Activated CD4-positive, alpha-beta T cell treated with anti-CD3 and anti-CD28 coated beads, Interleukin-2, amount 50 U/mL, for 1 hour (primary cell): ENCODE results near the gene SV2C.
"Not testable (repeated sequence)": the region's sequence is repeated elsewhere in the genome, so short reads cannot be mapped to it uniquely, and the experiment has no call there.

Source experiments
- DNase-seq: peaks from one replicate; pipeline ENCODE4 v3.0.0-alpha.2; 2020

The SV2C gene

DNA sequence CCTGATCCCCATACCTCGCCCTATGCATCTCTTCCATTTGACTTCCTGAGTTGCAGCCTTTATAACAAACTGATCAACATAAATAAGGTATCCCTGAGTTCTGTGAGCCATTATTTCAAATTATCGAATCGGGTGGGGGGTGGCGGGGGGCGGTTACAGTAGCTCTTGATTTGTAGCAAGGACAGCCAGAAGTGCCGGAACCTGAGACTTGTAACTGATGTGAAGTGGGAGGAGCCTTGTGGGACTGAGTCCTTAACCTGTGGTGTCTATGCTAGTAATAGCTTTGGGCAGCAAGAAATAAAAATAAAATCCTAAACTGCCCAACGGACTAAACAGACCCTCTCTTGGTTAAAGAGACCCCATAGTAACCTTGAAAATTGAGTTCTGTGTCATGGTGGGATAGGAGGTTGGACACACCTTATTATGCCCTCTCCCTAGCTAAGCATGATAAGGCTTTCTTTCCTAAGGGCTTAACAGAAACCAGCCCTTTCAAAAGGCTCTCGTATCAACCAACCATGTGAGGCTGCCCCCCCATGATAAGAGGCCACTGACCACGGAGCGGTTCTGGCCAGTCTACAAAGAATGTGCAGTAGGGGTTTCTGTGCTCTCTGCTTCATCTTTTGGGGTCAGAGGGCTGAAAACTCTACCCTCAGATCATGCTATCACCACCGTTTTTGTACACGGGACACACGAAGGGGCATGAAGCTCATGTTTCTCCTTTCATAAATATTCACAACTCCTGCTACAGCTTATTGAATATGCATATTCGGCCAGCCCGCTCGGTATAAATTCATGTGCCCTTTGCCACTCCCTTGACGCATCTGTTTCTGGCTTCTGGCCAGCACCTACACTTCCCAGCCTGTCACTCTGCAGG is 280.4 kb downstream of the SV2C start:
- DNase-seq, result no peak

DNA sequence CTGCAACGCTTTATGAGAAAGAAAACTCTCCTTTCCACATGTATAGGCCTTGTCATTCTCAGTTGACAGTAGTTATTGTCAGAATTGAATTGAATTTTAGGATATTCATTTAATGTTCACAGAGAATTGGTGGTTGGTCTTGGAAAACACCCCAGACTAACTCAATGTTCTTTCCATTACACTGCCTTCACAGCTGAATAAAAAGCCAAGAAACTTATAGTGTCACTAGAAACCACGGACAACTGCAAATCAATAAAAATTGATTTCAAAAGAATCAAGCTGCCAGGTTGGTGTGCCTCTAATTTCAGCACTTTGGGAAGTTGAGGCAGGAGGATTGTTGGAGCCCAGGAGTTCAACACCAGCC is 281.0 kb downstream of the SV2C start:
- no peak for DNase-seq

DNA sequence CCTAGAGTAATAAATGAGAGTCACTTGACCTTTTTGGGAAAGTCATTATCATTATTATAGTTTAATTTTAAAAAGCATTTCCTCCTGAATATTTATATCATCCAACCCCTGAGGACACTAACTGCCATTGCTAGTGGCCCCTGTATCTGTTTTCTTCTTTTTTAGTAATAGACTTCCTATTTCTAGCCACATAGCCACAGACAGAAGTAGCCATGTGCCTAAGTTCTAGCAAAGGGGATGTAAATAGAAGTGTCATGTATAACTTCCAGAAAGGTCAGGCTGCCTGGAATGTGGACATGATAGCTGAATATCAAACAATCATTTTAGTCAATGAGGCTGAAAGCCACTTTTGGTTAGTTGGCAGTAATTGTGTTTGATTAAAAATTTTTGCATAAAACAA is 282.4 kb downstream of the SV2C start:
- no peak for DNase-seq

DNA sequence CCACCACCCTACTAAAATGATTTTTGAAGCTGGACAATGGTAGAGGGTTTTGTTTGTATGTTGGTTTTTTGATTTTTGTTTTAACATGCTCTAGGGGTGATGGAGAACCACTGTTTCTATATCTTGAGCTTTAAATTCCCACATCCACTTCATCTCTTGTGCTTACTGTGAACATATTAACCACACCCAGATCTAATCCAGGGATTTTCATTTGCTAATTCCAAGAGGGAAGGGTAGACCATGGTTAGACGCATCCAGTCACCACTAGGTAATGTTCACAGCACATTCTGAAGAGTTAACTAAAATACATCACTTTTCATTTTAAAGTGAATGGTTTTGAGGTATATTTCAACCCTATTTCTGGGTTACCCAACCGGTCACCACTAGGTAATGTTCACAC is 283.4 kb downstream of the SV2C start:
- no peak for DNase-seq

DNA sequence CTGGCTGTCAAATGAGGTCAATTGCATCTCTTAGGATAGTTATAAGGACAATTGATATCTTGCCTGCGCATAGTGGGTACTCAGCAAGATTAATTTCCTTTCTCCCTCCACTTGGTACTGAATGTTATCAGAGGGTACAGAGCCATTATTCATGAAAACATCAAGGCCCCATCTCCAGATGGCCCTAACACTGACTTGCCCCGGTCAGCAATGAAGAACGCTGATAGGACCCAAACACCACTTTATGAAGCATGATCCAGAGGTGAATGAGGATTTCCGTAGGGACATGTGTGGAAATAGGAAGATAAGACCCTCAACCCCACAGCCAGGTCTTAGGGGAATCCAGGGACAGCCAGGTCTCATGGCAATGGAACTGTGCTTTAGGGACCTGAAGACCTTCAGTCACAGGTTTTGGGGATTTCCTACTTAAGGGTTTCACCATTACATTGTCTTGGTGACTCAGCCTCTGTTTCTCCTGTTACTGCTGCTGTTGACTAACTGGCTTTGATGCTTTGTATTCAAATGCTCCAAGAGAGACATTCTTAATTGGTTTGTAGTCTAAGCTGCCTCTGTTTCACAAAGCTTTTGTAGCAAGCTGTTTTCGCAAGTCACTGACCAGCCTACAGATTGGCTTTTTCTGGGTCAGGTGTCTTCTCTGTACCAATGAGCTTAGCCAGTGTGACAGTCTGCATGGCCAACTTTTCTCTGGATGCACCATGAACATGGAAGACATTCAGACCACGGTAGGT is 284.6 kb downstream of the SV2C start:
- no peak for DNase-seq

DNA sequence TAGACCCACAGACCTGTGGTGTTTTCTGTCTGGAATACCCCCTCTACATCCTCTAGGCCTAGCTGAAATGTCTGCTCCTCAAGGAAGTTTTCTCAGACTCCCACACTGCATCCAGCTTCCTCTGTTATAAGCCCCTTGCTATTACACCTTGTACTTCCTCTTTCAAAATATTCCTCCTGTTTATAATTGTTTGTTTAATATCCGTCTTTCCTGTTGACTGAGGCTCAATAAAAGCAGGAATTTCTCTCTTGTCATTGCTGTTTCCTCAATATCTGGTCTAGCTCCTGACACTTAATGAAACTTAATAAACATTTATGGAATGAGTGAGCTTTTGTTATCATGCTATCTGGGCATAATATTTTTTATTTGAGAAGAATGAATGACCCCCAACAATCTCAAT is 285.8 kb downstream of the SV2C start:
- DNase-seq, result no peak

DNA sequence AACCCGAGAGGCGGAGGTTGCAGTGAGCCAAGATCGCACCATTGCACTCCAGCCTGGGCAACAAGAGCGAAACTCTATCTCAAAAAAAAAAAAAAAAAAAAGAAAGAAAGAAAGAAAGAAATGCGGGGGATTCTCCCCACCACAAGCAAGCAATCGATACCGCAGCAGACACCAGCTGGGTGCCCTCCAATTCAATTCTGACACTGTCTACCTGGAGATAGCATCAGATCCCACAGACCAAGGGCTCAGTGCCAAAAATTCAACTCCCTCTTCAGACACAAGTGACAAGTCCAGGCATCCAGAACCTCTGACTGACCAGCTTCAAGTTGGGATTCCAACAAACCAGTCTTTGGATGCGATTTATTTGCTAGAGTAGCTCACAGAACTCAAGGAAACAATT is 286.5 kb downstream of the SV2C start:
- not testable (repeated sequence) for DNase-seq

DNA sequence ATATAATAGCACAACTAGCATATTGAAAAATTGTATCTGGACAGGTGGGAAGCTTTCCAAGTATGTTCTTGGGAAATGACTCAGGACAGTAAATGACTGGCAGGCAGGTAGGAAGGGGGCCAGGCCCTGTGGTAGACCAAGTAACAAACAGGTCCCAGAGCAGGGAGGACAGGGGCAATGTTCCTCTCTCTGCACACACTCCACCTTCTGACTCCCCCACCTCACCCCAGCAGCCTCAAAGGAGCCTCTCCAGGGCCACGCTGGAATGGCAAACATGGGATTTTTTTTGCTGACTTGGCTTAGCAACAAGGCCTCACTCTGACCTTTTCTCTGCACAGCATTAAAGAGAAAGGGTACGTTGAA is 288.8 kb downstream of the SV2C start:
- no peak for DNase-seq

DNA sequence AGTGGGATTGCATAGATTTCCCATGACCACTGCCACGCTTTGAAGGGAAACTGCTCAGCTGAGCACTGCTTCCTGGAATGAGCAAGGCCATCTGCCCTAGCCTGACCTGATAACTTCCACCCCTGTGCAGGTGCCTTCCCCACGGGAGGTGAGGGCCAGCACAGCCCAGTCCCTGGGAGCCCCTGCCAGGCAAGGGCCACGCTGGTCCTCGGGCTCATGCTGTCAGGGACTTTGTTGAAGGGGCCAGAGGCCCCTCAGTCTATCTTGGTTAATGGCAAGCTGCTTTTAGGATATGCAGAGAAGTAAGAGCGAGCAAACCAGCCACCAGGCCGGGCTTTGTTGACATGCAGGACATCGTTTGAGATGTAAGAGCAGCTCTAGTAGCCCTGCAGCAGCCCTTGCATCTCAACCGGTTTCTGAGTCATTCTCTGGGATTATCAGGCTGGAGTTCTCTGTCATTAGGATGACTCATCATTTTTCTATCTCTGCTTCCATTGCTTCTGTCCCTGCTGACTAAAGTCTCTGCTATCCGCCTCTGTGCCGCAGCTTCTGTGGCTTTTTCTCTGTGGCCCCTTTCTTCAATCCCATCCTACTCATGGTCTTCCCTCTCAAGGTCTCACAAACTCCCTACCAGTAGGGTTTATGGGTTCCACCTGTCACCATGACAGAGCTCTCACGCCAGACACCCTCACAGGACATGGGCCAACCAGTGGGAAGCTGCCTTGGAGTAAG is 289.3 kb downstream of the SV2C start:
- no peak for DNase-seq

DNA sequence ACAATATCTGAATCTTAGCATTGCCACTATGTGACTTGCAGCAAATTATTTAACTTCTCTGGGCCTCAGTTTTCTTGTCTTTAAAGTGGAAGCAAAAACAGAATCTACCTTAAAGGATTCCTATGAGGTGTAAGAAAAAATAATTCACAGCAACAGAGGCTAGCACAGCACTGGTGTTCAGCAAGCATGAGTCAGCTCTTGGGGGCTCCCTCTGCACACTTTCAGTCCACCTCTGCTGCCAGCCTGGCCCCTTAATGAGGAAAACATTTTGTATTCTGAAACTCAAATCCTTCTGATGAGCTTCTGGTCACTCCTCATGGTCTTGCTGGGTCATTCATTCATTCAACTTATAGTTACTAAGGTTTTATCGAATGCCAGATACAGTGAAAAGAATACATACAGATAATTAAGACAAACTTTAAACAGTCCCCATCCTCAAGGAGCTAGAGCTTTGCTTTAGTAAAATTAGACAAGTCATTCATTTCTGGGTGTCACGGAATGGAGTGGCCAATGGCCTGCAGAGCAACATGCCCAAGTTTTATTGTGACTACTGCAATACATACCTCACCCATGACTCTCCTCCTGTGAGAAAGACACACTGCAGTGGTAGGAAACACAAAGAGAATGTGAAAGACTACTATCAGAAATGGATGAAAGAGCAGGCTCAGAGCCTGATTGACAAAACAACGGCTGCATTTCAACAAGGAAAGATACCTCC is 293.1 kb downstream of the SV2C start:
- DNase-seq, result no peak

DNA sequence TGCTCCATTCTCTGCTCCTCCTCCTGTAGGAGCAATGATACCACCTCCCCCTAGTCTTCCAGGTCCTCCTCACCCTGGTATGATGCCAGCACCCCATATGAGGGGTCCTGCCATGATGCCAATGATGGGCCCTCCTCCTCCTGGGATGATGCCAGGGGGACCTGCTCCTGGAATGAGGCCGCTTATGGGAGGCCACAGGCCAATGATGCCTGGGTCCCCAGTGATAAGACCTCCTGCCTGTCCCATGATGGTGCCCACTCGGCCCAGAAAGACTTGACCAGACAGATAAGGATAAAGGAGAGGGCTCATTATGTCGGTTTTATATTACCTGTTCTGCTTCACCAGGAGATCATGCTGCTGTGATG is 293.7 kb downstream of the SV2C start:
- DNase-seq, result no peak

DNA sequence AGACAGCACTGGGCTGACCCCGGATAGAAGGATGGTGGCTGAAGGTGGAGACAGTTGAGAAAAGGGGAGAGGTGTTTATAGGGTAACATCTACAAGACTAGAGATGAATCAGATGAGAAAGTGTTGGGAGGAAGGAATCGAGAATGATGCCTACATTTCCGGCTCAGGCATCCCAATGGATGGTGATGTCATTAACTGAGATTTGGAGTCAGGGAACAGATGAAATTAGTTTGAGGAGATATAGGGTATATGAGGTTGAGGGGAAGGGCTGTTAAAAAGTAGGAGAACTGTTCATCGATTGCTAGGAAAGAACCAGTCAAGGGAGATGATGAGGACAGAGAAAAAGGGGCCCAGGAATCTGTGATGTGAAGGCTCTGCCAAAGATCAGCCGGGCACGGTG is 295.2 kb downstream of the SV2C start:
- DNase-seq, result no peak

DNA sequence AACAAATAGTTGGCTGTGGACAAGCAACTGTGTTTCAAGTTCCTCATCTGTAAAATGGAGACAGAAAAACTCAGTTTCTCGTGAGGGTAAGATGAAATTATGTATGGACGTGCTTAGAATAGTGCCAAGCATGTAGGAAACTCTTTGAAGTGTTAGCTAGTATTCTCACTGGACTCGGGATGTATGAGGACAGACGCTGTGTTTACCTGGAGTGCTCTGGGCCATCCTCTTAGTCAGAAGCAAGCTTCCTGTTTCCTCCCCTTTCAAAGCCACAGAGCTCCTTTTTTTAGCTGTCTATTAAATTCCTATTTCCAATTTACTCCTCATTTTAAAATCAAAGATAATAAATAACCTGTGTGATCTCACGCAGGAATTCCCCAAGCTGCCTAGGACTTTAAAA is 296.1 kb downstream of the SV2C start:
- DNase-seq, result no peak

DNA sequence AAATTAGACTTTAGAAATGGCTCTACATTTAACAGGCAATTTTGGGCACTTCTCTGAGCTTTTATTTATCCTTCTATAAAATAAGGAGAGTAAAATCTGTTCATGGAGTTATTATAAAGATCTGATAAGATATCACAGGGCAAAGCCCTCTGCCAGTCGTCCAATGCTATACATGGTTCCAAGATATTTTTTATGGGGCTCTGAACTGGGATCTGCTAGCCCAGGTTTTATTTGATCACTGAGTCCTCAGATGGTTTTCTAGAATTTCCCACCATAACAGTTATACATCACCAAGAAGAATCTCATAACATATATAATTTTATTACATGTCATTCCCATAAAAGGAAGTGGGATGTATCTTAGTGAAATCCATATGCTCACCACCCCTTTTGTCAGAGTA is 296.7 kb downstream of the SV2C start:
- no peak for DNase-seq

DNA sequence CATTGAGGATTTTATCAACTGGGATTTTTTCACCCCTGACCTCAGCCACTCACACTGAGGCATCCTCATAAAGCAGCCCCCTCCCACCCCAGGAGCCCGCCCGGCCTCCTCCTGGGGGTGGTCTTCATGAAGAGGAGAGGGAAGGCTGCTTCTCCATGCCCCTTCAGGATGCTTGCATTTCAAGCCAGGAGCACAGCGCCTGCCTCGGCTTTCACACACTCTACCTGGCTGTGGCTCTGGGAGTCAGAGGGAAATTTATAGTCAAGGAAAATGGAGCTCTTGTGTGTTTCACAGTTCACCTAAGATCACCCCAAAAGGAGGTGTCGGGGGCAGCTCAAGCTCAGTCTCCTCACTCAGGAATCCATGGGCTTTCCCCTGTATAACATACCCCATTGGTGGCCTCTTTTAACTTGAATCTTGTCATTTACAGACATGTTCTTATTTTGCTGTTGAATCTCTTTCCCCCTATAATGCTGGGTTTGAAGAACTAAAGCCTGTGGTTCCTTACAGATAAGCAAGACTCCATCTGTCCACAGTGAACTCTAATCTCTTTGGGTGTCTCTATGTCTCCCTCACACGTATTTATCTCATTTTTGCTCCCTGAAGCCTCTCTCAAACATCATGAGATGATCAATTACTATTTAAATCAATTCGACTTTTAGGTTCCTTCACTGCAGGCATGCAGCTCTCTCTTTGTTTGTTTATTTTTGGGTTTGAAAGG is 297.3 kb downstream of the SV2C start:
- no peak for DNase-seq

DNA sequence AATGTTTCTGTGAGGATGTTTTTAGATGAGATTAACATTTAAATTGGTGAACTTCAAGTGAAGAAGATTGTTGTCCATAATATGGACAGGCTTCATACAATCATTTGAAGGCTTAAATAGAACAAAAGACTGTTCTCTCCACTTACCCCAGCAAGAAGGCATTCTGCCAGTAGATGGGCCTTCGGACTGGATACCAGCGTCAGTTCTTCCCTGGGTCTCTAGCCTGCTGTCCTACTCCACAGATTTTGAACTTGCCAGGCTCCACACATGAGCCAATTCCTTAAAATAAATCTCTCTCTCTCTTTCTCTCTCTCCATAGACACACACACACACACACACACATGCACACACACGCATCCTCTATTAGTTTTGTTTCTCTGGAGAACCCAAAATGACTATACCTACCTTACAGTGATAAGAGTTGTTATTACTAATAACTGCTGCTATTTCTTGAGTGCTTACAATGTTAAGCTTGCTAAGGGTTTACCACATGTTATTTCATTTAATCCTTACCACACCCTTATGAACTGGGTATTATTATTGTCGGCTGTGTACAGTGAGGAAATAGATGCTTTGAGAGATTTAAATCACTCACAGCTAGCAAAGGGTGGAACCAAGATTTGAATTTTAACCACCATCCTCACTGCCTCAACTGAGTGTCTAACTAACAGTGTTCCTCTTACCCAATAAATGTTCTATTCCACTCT is 300.1 kb downstream of the SV2C start:
- DNase-seq, result no peak

DNA sequence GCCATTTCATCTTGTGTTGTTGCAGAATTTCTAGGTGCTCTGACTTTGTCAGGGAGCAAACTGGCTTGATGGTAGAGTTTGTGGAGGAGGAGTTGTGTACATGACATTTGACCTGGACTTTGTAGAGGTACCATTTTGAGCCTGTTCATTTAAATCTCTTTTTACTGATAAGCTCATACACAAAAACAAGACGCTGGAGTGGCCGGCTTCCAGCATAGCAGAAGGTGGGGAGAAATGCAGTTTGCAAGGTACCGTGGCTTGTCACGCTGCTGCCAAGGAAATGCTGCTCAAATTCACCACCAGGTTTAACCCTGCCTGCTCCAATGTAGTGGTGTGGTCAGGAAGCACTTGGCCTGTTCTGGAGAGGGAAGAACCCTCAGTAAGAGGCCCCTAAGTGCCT is 301.0 kb downstream of the SV2C start:
- no peak for DNase-seq

DNA sequence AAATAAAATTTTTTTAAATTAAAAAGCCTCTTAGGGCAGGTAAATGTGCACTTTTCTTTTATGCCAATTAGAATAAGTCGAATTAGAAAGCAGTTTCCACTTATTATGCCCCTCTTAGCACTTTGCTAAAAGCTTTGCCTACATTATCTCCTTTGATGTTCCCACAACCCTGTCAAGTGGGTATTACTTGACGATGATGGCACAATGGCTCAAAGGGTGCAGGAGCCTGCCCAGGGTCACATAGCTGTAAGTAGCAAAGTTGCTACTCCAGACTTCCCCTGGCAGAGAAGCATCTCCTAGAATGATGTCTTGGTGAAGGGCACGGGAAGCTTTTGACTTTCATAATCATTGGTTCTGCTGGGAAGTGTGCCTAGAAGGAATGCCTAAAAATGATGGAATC is 301.5 kb downstream of the SV2C start:
- no peak for DNase-seq

DNA sequence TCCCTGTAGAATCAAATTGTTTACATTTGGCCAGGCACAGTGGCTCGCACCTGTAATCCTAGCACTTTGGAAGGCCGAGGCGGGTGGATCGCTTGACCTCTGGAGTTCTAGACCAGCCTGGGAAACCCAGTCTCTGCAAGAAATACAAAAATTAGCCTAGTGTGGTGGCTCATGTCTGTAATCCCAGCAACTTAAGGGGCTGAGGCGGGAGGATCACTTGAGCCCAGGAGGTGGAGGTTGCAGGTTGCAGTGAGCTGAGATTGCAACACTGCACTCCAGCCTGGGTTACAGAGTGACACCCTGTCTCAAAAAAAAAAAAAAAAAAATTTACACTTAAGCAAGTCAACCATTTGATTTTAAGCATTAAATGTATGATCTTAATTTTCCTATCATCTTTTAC is 302.4 kb downstream of the SV2C start:
- no peak for DNase-seq

DNA sequence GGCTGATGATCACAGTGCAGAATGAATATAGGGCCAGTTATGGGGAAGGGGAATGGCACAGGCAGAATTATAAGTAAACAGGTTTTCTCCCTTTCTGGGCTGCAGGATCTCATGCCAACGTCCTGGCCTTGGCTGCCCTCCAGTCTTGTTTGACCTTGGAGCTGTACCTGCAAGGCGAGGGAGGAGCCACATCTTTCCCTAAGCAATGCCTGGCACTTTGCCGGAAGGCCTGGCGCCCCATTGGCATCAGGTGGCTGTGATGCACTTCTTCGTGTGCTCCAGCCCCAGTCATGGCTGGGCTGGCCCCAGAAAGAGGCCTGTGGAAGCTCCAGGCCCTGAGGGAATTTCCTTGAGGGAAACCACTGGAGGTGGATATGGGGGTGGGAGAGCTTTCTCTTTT is 303.2 kb downstream of the SV2C start:
- no peak for DNase-seq

DNA sequence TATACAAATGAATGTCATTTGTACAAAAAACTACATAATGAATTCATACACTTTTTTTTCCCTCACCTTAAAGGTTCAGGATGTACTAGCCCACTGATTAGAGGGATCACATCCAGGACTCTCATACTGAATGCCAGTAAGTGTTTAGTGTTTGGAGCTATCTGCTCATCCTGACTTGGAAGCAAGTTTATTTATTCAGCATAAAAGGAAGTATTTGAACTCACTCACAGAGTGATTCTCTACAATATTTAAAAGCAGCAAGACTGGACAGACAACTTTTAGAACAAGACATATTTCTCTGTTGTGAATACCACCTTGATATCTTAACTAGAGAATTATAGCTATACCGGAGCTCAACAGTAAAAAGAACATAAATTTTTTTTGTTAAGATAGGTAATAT is 305.1 kb downstream of the SV2C start:
- no peak for DNase-seq
